Measurements from ENCODE around the gene CBLB. TPM values are rescaled to one million over a fixed set of nuclear protein-coding genes. Genes with fewer than 3 reads are reported as not detected.

CBLB gene
- total and polyA plus RNA-seq, 2 experiments from 2014 or later: 20.5 to 47.7 TPM

DNA sequence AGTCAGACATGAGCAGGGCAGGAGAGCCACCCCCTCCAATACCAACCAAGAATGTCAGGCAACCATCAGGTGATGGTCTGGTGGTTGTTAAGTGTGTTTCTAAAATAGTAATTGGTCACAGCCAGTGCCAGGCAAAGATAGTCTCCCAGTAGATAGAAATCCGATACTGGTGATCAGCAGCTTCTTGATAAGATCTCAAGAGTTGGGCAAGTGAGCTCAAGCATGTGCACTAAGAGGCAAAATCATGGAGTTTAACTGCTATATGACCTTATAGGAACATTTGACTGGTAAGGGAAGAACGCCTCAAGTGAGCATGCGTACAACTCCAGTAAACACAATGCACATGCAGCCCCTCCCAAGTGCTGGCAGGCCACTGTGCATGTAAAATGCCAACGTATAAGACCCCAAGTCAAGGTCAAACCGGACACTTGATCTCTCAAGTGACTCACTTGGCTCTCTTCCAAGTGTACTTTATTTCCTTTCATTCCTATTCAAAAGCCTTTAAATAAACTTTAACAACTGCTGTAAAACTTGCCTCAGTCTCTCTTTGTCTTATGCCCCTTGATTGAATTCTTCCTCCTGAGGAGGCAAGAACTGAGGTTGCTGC, 36.0 kb upstream of the CBLB start:
- H3K79me2 ChIP-seq (replicated peaks; ENCODE audit: insufficient read depth): no peaks in the 10 kb centered on the region
- H3K36me3 ChIP-seq (ENCODE audit: insufficient read depth): no peaks in the 10 kb centered on the region
- H3K36me3 Mint-ChIP-seq (ENCODE audit: low read depth): no peaks in the 10 kb centered on the region
- H3K4me1 ChIP-seq (ENCODE audit: insufficient read depth): no peaks in the 10 kb centered on the region
- no peak overlapping the region for H3K4me3 Mint-ChIP-seq
- TF ChIP-seq, protein P1, sequence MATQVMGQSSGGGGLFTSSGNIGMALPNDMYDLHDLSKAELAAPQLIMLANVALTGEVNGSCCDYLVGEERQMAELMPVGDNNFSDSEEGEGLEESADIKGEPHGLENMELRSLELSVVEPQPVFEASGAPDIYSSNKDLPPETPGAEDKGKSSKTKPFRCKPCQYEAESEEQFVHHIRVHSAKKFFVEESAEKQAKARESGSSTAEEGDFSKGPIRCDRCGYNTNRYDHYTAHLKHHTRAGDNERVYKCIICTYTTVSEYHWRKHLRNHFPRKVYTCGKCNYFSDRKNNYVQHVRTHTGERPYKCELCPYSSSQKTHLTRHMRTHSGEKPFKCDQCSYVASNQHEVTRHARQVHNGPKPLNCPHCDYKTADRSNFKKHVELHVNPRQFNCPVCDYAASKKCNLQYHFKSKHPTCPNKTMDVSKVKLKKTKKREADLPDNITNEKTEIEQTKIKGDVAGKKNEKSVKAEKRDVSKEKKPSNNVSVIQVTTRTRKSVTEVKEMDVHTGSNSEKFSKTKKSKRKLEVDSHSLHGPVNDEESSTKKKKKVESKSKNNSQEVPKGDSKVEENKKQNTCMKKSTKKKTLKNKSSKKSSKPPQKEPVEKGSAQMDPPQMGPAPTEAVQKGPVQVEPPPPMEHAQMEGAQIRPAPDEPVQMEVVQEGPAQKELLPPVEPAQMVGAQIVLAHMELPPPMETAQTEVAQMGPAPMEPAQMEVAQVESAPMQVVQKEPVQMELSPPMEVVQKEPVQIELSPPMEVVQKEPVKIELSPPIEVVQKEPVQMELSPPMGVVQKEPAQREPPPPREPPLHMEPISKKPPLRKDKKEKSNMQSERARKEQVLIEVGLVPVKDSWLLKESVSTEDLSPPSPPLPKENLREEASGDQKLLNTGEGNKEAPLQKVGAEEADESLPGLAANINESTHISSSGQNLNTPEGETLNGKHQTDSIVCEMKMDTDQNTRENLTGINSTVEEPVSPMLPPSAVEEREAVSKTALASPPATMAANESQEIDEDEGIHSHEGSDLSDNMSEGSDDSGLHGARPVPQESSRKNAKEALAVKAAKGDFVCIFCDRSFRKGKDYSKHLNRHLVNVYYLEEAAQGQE (IDR thresholded peaks at IDR 0.05; ENCODE audit: unreplicated experiment): no peak
- TF ChIP-seq STAT1 (IDR thresholded peaks at IDR 0.05; ENCODE audit: unreplicated experiment): no peak
- DNase-seq (ENCODE audit: low spot score) (no peak), ATAC-seq (no peak)
- H3K9me2 ChIP-seq (ENCODE audit: insufficient read depth): no peaks in the 10 kb centered on the region
- H3K27me3 Mint-ChIP-seq (ENCODE audit: insufficient read depth, low read depth, poor library complexity): no peaks in the 10 kb centered on the region
- H3K4me2 ChIP-seq: no peak overlapping the region
- H3K4me1 Mint-ChIP-seq: peaks cover 3% of the 10 kb centered on the region; the same call in 1 of the 3 replicates
- no peaks in the 10 kb centered on the region for H3K27me3 ChIP-seq (ENCODE audit: insufficient read depth)
- H3K9me3 Mint-ChIP-seq: no peaks in the 10 kb centered on the region
- no peak overlapping the region for H3K4me3 ChIP-seq
- H3K27ac Mint-ChIP-seq: no peak overlapping the region
- no peaks in the 10 kb centered on the region for H4K20me1 ChIP-seq (replicated peaks; ENCODE audit: insufficient read depth)
- no peaks in the 10 kb centered on the region for H3F3A ChIP-seq (replicated peaks; ENCODE audit: low read depth)
- no peak overlapping the region for H2AFZ ChIP-seq
- H3K27ac ChIP-seq (ENCODE audit: low read depth): no peak overlapping the region

DNA sequence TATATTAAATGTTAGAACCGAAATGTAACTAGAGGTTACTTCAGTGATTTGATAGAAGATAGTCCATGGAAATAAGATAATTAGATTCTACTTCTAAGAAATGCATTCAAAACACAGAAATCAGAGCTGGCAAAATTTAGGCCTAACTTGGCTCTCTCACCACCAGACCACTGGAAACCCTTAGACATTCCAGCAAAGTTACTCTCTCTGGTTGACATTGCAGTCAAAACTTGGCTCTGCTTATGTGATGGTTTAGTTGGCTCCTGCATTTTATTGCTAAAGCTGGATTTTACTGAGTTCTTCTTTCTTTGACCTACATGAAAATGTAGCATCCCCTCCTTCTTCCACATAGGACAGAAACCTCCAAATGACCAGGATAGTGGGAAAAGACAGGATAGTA, 35.4 kb upstream of the CBLB start:
- Histone ChIP-seq H2AFZ (no peak overlapping the region), H3K27me3 (ENCODE audit: insufficient read depth) (no peaks in the 10 kb centered on the region), H3K9me2 (ENCODE audit: insufficient read depth) (no peaks in the 10 kb centered on the region), H4K20me1 (replicated peaks; ENCODE audit: insufficient read depth) (no peaks in the 10 kb centered on the region), H3K4me3 (no peak overlapping the region), H3F3A (replicated peaks; ENCODE audit: low read depth) (no peaks in the 10 kb centered on the region), H3K36me3 (ENCODE audit: insufficient read depth) (no peaks in the 10 kb centered on the region), H3K27ac (ENCODE audit: low read depth) (no peak overlapping the region), H3K79me2 (replicated peaks; ENCODE audit: insufficient read depth) (no peaks in the 10 kb centered on the region), H3K4me2 (no peak overlapping the region), H3K4me1 (ENCODE audit: insufficient read depth) (no peaks in the 10 kb centered on the region)
- Mint-ChIP-seq H3K9me3 (no peaks in the 10 kb centered on the region), H3K36me3 (ENCODE audit: low read depth) (no peaks in the 10 kb centered on the region), H3K27me3 (ENCODE audit: insufficient read depth, low read depth, poor library complexity) (no peaks in the 10 kb centered on the region), H3K4me1 (peaks cover 3% of the 10 kb centered on the region; the same call in 1 of the 3 replicates), H3K27ac (no peak overlapping the region), H3K4me3 (no peak overlapping the region)
- DNase-seq (ENCODE audit: low spot score) (no peak), ATAC-seq (no peak)
- TF ChIP-seq STAT1 (IDR thresholded peaks at IDR 0.05; ENCODE audit: unreplicated experiment): no peak
- no peak for TF ChIP-seq EZH2 (IDR thresholded peaks at IDR 0.05; ENCODE audit: low read depth, unreplicated experiment)
- TF ChIP-seq, protein P2, sequence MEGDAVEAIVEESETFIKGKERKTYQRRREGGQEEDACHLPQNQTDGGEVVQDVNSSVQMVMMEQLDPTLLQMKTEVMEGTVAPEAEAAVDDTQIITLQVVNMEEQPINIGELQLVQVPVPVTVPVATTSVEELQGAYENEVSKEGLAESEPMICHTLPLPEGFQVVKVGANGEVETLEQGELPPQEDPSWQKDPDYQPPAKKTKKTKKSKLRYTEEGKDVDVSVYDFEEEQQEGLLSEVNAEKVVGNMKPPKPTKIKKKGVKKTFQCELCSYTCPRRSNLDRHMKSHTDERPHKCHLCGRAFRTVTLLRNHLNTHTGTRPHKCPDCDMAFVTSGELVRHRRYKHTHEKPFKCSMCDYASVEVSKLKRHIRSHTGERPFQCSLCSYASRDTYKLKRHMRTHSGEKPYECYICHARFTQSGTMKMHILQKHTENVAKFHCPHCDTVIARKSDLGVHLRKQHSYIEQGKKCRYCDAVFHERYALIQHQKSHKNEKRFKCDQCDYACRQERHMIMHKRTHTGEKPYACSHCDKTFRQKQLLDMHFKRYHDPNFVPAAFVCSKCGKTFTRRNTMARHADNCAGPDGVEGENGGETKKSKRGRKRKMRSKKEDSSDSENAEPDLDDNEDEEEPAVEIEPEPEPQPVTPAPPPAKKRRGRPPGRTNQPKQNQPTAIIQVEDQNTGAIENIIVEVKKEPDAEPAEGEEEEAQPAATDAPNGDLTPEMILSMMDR (conservative IDR thresholded peaks at IDR 0.05; ENCODE audit: low read depth in 2 of 2): no peak
- TF ChIP-seq CREB1 (CRISPR knock-in tag; IDR thresholded peaks at IDR 0.05; ENCODE audit: low read depth): no peak
- TF ChIP-seq EZH2phosphoT487 (IDR thresholded peaks at IDR 0.05; ENCODE audit: unreplicated experiment): no peak
- TF ChIP-seq POLR2AphosphoS5 (IDR thresholded peaks at IDR 0.05; ENCODE audit: low read depth): no peak
- TF ChIP-seq, protein P3, sequence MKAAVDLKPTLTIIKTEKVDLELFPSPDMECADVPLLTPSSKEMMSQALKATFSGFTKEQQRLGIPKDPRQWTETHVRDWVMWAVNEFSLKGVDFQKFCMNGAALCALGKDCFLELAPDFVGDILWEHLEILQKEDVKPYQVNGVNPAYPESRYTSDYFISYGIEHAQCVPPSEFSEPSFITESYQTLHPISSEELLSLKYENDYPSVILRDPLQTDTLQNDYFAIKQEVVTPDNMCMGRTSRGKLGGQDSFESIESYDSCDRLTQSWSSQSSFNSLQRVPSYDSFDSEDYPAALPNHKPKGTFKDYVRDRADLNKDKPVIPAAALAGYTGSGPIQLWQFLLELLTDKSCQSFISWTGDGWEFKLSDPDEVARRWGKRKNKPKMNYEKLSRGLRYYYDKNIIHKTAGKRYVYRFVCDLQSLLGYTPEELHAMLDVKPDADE (IDR thresholded peaks at IDR 0.05): no peak
- no peak for TF ChIP-seq ZNF331 (CRISPR knock-in tag; IDR thresholded peaks at IDR 0.05; ENCODE audit: low read depth)

Data from GM23338 (cell line).